ENCODE results near the gene CHMP3. TPM values are rescaled to one million over a fixed set of nuclear protein-coding genes. Genes with fewer than 3 reads are reported as not detected.
A peak's percentile ranks its signal among the peaks of the same experiment; 100 is the strongest.
"Not testable (repeated sequence)": the region's sequence is repeated elsewhere in the genome, so short reads cannot be mapped to it uniquely, and the experiment has no call there.

The CHMP3 gene
- polyA plus RNA-seq, 1 of the 3 experiments (the other 2 are of a cell fraction) = 75.3 TPM

GRCh38 chr2:86592547-86593230 lies 29.4 kb upstream of the CHMP3 start:
- no peak overlapping the region for H3K9ac ChIP-seq
- no peaks in the 10 kb centered on the region for H4K20me1 ChIP-seq (ENCODE audit: insufficient read depth)
- no peak overlapping the region for H3K4me2 ChIP-seq
- TF ChIP-seq FOXM1 (IDR thresholded peaks at IDR 0.05; ENCODE audit: low read depth) (no peak), EP300 (IDR thresholded peaks at IDR 0.05; ENCODE audit: borderline replicate concordance in 1 of 2, low read depth in 1 of 2, low read length in 1 of 2) (no peak), CHD2 (IDR thresholded peaks at IDR 0.05; ENCODE audit: low read length, partially characterized antibody) (no peak)
- no peaks in the 10 kb centered on the region for H3K4me1 ChIP-seq (ENCODE audit: control insufficient read depth in 1 of 2, insufficient read depth in 2 of 2, low read depth in 1 of 2, low read length in 1 of 2)
- POLR2A ChIA-PET = no interaction called here
- H3K36me3 ChIP-seq (replicated peaks in 1 of 2; ENCODE audit: control insufficient read depth in 1 of 2, insufficient read depth in 2 of 2, low read length in 1 of 2) = no peaks in the 10 kb centered on the region
- no peaks in the 10 kb centered on the region for H3F3A ChIP-seq (replicated peaks; ENCODE audit: insufficient read depth)
- no peaks in the 10 kb centered on the region for H3K9me3 ChIP-seq
- WGBS (ENCODE audit: low lambda C conversion rate) = 52% methylated on average over 3 of the region's 3 CpGs
- H3K9me2 ChIP-seq = no peaks in the 10 kb centered on the region
- DNase-seq = no peak
- no peak overlapping the region for H3K4me3 ChIP-seq (ENCODE audit: low read depth in 2 of 2, low read length in 1 of 2)
- no peak overlapping the region for H2AFZ ChIP-seq (ENCODE audit: low read depth)
- CTCF ChIA-PET = no interaction called here
- H3K27me3 ChIP-seq (ENCODE audit: insufficient read depth) = no peaks in the 10 kb centered on the region
- H3K27ac ChIP-seq (ENCODE audit: low read depth in 2 of 2, low read length in 1 of 2) = no peak overlapping the region
- no peaks in the 10 kb centered on the region for H3K79me2 ChIP-seq (ENCODE audit: insufficient read depth)

DNA sequence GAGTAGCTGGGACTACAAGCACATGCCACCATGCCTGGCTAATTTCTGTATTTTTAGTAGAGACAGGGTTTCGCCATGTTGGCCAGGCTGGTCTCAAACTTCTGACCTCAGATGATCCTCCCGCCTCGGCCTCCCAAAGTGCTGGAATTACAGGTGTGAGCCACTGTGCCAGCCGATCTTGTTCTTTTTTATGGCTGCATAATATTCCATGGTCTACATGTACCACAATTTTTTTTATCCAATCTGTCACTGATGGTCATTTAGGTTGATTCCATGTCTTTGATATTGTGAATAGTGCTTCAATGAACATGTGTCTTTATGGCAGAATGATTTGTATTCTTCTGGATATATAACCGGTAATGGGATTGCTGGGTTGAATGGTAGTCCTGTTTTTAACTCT lies 26.5 kb upstream of the CHMP3 start:
- H3K79me2 ChIP-seq (ENCODE audit: insufficient read depth); H3F3A ChIP-seq (replicated peaks; ENCODE audit: insufficient read depth); H3K9me2 ChIP-seq; H3K9me3 ChIP-seq; H3K27me3 ChIP-seq (ENCODE audit: insufficient read depth); H3K4me3 ChIP-seq (ENCODE audit: low read depth in 2 of 2, low read length in 1 of 2); H3K4me2 ChIP-seq; H3K4me1 ChIP-seq (ENCODE audit: control insufficient read depth in 1 of 2, insufficient read depth in 2 of 2, low read depth in 1 of 2, low read length in 1 of 2); H4K20me1 ChIP-seq (ENCODE audit: insufficient read depth); CTCF ChIA-PET; H2AFZ ChIP-seq (ENCODE audit: low read depth); H3K36me3 ChIP-seq (replicated peaks in 1 of 2; ENCODE audit: control insufficient read depth in 1 of 2, insufficient read depth in 2 of 2, low read length in 1 of 2); POLR2A ChIA-PET; H3K27ac ChIP-seq (ENCODE audit: low read depth in 2 of 2, low read length in 1 of 2); H3K9ac ChIP-seq; DNase-seq: not testable (repeated sequence)
- WGBS (ENCODE audit: low lambda C conversion rate) = 90% methylated on average over 5 of the region's 5 CpGs

DNA sequence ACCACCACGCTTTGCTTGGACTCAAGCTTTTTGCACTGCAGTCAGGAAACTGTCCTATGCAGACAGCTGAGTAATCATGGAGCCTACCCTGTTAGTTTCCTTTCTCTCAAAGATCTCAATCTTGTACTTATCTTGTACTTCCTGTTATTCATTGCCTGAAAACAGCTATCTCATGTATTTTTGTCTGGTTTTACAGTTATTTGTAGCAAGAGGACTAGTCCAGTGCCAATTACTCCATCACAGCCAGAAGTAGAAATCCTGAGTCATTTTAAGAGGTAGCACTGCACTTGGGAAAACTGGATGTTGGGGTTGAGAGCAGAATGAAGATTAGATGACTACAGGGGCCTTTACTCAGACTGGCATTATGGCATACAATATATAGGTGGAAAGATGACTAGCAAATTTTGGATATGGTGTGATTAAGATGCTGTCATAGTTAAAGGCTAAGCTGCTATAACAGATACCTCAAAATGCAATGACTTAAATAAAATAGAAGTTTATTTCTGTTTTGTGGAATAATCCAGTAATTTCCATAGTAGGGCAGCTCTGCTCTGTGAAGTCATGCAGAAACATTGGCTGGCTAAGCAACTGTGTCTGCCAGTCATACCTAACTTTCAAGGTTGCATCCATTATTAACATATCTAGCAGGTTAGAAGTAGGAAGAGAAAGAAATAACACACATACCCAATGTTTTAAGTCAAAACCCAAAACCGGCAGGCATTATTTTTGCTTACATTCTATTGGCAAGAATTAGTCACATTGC lies 21.1 kb upstream of the CHMP3 start:
- Histone ChIP-seq H3K36me3 (replicated peaks in 1 of 2; ENCODE audit: control insufficient read depth in 1 of 2, insufficient read depth in 2 of 2, low read length in 1 of 2) (no peaks in the 10 kb centered on the region), H3K9ac (no peak overlapping the region), H3K27ac (ENCODE audit: low read depth in 2 of 2, low read length in 1 of 2) (peak overlapping the region; percentile 39 to 53), H3K4me1 (ENCODE audit: control insufficient read depth in 1 of 2, insufficient read depth in 2 of 2, low read depth in 1 of 2, low read length in 1 of 2) (peaks cover 0 to 6% of the 10 kb centered on the region in 2 experiments; a peak in 2 of 4 replicates), H3K79me2 (ENCODE audit: insufficient read depth) (no peaks in the 10 kb centered on the region), H3K9me3 (no peaks in the 10 kb centered on the region), H3K9me2 (no peaks in the 10 kb centered on the region), H2AFZ (ENCODE audit: low read depth) (peak overlapping the region; percentile 62; the same call in 1 of the 2 replicates), H3K4me2 (peak overlapping the region; percentile 18), H4K20me1 (ENCODE audit: insufficient read depth) (no peaks in the 10 kb centered on the region), H3F3A (replicated peaks; ENCODE audit: insufficient read depth) (peaks cover 14% of the 10 kb centered on the region), H3K4me3 (ENCODE audit: low read depth in 2 of 2, low read length in 1 of 2) (no peak overlapping the region), H3K27me3 (ENCODE audit: insufficient read depth) (no peaks in the 10 kb centered on the region)
- DNase-seq = peak; percentile 6
- CTCF ChIA-PET = no interaction called here
- 62% methylated on average over 2 of the region's 2 CpGs for WGBS (ENCODE audit: low lambda C conversion rate)
- TF ChIP-seq RCOR1 (IDR thresholded peaks at IDR 0.05; ENCODE audit: low read length) = no peak
- TF ChIP-seq EP300 (IDR thresholded peaks at IDR 0.05; ENCODE audit: borderline replicate concordance in 1 of 2, low read depth in 1 of 2, low read length in 1 of 2) = no peak
- no peak for TF ChIP-seq SMC3 (IDR thresholded peaks at IDR 0.05; ENCODE audit: low read depth, low read length)
- no peak for TF ChIP-seq RXRA (IDR thresholded peaks at IDR 0.05; ENCODE audit: borderline replicate concordance, low read depth)
- TF ChIP-seq FOXM1 (IDR thresholded peaks at IDR 0.05; ENCODE audit: low read depth) = no peak
- no peak for TF ChIP-seq NRF1 (IDR thresholded peaks at IDR 0.05; ENCODE audit: low read depth, low read length)
- TF ChIP-seq, protein P1, sequence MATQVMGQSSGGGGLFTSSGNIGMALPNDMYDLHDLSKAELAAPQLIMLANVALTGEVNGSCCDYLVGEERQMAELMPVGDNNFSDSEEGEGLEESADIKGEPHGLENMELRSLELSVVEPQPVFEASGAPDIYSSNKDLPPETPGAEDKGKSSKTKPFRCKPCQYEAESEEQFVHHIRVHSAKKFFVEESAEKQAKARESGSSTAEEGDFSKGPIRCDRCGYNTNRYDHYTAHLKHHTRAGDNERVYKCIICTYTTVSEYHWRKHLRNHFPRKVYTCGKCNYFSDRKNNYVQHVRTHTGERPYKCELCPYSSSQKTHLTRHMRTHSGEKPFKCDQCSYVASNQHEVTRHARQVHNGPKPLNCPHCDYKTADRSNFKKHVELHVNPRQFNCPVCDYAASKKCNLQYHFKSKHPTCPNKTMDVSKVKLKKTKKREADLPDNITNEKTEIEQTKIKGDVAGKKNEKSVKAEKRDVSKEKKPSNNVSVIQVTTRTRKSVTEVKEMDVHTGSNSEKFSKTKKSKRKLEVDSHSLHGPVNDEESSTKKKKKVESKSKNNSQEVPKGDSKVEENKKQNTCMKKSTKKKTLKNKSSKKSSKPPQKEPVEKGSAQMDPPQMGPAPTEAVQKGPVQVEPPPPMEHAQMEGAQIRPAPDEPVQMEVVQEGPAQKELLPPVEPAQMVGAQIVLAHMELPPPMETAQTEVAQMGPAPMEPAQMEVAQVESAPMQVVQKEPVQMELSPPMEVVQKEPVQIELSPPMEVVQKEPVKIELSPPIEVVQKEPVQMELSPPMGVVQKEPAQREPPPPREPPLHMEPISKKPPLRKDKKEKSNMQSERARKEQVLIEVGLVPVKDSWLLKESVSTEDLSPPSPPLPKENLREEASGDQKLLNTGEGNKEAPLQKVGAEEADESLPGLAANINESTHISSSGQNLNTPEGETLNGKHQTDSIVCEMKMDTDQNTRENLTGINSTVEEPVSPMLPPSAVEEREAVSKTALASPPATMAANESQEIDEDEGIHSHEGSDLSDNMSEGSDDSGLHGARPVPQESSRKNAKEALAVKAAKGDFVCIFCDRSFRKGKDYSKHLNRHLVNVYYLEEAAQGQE (IDR thresholded peaks at IDR 0.05; ENCODE audit: low read depth, low read length) = no peak
- no peak for TF ChIP-seq GATA2 (CRISPR knock-in tag; IDR thresholded peaks at IDR 0.05)
- no peak for TF ChIP-seq IRF3 (IDR thresholded peaks at IDR 0.05; ENCODE audit: low read depth, low read length)
- TF ChIP-seq GABPA (IDR thresholded peaks at IDR 0.05; ENCODE audit: low read depth) = no peak
- TF ChIP-seq, protein P2, sequence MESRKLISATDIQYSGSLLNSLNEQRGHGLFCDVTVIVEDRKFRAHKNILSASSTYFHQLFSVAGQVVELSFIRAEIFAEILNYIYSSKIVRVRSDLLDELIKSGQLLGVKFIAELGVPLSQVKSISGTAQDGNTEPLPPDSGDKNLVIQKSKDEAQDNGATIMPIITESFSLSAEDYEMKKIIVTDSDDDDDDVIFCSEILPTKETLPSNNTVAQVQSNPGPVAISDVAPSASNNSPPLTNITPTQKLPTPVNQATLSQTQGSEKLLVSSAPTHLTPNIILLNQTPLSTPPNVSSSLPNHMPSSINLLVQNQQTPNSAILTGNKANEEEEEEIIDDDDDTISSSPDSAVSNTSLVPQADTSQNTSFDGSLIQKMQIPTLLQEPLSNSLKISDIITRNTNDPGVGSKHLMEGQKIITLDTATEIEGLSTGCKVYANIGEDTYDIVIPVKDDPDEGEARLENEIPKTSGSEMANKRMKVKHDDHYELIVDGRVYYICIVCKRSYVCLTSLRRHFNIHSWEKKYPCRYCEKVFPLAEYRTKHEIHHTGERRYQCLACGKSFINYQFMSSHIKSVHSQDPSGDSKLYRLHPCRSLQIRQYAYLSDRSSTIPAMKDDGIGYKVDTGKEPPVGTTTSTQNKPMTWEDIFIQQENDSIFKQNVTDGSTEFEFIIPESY (IDR thresholded peaks at IDR 0.05; ENCODE audit: borderline replicate concordance, low read depth) = no peak
- no peak for TF ChIP-seq SIN3A (IDR thresholded peaks at IDR 0.05; ENCODE audit: borderline replicate concordance, low read depth, low read length)
- POLR2A ChIA-PET = no interaction called here
